AG10803 (cell line): Measurements from ENCODE around the gene NKAIN4.

ENCODE experiments used
- DNase-seq: peaks from one replicate; pipeline ENCODE4 v3.0.0; 2010; ENCODE audit warnings: low read depth
- H3K4me3 ChIP-seq: 2 replicates; pipeline ENCODE4 v1.5.1; 2011; ENCODE audit warnings: mild to moderate bottlenecking, low read length, control low read depth
- TF ChIP-seq, protein P1 (sequence below): conservative IDR thresholded peaks from 2 replicates; pipeline ENCODE4 v1.5.1; 2011; ENCODE audit warnings: mild to moderate bottlenecking, low read length, control low read depth, inconsistent platforms

NKAIN4 gene

DNA sequence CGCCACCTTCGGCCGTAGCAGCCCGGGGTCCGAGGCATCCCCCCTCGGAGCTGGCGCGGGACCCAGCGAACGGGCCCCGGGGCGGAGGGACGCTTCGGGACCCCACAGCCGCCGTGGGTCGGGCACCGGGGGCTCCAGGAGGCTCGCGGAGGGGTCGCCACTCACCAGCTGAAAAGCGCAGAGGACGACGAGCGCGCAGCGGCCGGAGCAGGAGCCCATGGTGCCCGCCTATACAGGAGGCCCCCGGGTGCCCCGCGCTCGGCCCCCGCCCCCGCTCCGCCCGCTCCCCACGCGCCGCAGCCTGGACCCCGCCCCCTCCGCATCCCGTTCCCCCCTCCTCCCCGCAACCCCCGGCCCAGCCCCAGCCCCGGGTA lies at the start of gene NKAIN4:
NKAIN4 (minus strand) TSS at position 232 of the 374 bp plus-strand sequence; CDS start at position 219, 13 bp downstream.
- TF ChIP-seq, protein P1, sequence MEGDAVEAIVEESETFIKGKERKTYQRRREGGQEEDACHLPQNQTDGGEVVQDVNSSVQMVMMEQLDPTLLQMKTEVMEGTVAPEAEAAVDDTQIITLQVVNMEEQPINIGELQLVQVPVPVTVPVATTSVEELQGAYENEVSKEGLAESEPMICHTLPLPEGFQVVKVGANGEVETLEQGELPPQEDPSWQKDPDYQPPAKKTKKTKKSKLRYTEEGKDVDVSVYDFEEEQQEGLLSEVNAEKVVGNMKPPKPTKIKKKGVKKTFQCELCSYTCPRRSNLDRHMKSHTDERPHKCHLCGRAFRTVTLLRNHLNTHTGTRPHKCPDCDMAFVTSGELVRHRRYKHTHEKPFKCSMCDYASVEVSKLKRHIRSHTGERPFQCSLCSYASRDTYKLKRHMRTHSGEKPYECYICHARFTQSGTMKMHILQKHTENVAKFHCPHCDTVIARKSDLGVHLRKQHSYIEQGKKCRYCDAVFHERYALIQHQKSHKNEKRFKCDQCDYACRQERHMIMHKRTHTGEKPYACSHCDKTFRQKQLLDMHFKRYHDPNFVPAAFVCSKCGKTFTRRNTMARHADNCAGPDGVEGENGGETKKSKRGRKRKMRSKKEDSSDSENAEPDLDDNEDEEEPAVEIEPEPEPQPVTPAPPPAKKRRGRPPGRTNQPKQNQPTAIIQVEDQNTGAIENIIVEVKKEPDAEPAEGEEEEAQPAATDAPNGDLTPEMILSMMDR = no peak
- DNase-seq = no peak
- no peak within 1 kb of the TSS; the same call in 1 of the 2 replicates for H3K4me3 ChIP-seq

DNA sequence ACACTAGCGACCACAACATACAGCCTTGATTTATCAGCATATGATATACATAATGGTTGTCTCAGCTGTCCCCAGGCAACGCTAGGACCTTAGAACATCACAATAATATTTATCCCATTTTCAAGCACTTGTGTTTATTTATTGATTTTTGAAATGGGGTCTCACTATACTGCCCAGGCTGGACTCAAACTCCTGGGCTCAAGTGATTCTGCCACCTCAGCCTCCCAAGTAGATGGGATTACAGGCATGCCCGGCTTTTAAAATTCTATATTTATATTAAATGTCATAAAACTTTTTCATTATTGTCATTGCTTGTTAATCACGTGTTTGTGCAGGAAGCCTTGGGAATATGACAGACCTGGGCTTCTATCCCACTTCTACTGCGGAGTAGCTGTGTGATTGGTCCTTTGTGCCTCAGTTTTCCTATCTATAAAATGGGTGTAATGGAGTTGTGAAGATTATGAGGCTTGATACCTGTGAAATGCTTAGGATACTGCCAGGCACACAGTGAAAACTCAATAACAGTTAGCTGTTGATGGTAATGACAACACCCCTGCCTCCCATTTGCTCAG lies 48.9 kb upstream of the NKAIN4 start:
- TF ChIP-seq, protein P1 = no peak
- H3K4me3 ChIP-seq = no peak overlapping the region
- no peak for DNase-seq

DNA sequence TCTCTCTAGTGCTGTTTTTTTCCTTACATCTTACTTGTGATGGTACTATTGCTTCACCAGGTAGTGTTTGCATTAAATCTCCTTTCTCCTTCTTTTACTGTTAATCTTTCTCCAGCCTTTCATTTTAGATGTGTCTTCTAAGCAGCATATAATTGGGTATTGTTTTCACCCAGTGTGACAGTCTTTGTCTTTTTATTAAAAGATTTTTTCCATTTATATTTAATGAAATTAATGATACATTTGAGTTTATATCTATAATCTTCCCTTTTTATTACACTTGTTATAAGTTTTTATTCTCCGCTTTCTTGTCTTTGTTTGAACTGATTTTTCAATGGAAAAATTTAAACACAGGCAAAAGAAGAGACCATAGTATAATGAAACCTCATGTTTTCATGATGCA lies 47.4 kb upstream of the NKAIN4 start:
- TF ChIP-seq, protein P1 = no peak
- no peak for DNase-seq
- H3K4me3 ChIP-seq = no peak overlapping the region

DNA sequence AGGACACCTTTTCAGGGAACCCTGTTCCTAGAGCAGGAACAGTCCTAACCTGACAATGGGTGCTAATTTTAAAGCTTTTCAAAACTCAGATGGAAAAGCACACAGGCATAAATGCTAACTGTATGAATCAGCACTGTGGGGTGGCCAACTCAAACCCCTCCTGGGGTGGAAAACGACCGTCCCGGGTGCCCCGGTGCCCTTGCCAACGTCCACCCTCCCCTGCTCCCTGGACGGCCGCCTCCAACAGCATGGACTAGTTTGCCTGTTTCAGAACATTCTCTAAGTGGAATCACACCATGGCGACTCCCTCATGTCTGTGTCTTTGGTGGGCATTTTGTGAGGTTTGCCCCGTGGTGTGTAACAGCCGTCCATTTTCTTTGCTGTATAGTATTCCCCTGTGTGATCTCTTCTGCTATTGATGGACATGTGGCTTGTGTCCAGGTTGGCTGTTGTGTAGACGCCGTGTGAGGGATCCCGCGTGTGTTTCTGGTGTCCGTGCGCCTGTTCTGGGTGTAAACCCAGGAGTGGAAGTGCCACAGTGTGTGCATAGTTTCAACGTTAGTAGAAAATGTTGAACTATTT lies 44.6 kb upstream of the NKAIN4 start:
- TF ChIP-seq, protein P1 = no peak
- H3K4me3 ChIP-seq = no peak overlapping the region
- no peak for DNase-seq

DNA sequence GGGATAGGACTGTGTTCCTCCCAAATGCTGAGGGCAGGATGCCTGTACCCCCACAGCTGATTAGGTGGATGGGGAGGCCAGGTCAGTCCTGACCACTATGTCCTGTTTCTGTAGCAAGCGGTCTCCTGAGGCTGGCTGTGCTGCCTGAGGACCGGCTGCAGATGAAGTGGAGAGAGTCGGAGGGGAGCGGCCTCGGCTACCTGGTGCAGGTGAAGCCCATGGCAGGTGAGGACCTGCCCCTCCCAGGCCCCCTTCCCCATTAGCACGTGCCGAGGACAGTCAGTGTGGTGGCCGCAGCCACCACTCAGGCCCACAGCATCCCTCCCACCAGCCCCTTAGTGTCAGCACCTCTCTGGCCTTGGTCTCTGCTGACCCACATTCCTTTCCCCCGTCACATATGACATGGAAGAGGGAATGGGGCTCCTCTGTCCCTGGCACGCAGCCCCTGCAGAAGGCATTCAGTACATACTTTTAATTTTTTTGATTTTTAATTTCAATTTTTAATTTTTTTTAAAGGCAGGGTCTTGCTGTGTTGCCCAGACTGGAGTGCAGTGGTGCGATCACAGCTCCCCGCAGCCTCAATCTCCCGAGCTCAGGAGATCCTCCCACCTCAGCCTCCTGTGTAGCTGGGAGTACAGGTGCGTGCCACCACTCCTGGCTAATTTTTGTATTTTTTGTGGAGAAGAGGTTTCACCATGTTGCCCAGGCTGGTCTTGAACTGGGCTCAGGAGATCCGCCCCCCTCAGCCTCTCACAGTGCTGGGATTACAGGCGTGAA lies 43.7 kb upstream of the NKAIN4 start:
- H3K4me3 ChIP-seq = no peak overlapping the region
- TF ChIP-seq, protein P1 = no peak
- no peak for DNase-seq

DNA sequence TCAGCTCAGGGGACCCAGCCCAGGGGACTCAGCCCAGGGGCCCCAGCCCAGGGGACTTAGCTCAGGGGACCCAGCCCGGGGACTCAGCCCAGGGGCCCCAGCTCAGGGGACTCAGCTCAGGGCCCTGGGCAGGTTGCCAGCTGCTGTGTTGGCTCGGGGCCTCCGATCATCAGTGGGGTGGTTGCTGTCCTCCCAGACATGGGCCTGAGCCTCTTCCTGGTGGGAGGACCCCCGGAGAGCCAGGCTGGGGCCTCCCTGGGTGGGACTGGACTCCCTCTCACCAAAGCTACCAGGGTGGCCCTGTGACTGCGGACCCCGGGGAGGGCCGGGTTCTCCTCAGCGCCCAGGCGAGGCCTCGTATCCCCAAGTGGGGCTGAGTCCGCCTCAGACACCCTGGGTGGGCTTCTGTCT lies 43.1 kb upstream of the NKAIN4 start:
- no peak overlapping the region for H3K4me3 ChIP-seq
- TF ChIP-seq, protein P1 = no peak
- DNase-seq = no peak
